GM21825 (cell line): ENCODE data around the gene WFDC9.
"Not testable (repeated sequence)": the region's sequence is repeated elsewhere in the genome, so short reads cannot be mapped to it uniquely, and the experiment has no call there.

ENCODE experiments used
- ATAC-seq: cut with Tn5 transposase; IDR thresholded peaks from one replicate; pipeline ENCODE4 v1.9.1; 2021; ENCODE audit warnings: mild to moderate bottlenecking, moderate library complexity; ENCODE audit not compliant: unreplicated experiment

WFDC9 gene

DNA sequence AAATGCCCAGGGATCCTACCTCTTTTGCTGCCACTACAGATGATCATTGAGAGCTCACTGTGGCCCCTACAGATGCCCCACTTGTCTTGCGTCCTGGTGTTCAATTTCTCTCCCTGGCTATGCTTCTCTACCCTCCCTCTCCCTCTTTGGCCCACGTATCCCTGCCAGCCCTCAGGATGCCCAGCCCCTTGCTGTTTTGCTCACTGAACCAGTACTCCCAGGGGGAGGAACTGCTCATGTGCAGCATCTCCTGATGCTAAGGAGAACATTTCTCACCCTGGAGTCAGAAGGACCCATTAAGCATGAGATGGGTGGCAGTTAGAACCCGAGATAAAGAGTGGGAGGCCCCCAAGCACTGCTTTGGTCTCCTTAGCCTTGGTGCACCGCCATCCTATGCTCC is at the start of gene WFDC9:
WFDC9 (minus strand) TSS at position 101 of the 400 bp plus-strand sequence. CDS start 21,103 bp downstream, outside the sequence.
- no peak for ATAC-seq

GRCh38 chr20:45679650-45680049 is 48.6 kb upstream of the WFDC9 start:
- ATAC-seq, result no peak

- ATAC-seq, result no peak
Measured at GRCh38 chr20:45672765-45673164, 41.7 kb upstream of the WFDC9 start.

DNA sequence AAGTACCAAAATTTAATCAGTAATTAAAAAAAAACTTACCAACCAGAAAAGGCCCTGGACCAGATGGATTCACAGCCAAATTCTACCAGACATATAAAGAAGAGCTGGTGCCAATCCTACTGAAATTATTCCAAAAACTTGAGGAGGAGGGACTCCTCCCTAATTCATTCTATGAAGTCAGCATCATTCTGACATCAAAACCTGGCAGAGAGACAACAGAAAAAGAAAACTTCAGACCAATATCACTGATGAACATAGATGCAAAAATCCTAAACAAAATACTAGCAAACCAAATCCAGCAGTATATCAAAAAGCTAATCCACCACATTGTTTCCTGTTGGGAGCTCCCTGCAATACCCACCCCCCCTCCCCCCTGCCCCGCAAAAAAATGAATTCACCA is 39.1 kb upstream of the WFDC9 start, which contains the start of gene WFDC11:
WFDC11 (minus strand) TSS at position 101 of the 400 bp plus-strand sequence. CDS start 19,639 bp downstream, outside the sequence.
- no peak for ATAC-seq

DNA sequence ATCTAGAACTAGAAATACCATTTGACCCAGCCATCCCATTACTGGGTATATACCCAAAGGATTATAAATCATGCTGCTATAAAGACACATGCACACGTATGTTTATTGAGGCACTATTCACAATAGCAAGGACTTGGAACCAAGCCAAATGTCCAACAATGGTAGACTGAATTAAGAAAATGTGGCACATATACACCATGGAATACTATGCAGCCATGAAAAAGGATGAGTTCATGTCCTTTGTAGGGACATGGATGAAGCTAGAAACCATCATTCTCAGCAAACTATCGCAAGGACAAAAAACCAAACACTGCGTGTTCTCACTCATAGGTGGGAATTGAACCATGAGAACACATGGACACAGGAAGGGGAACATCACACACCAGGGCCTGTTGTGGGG is 26.0 kb upstream of the WFDC9 start:
- not testable (repeated sequence) for ATAC-seq

DNA sequence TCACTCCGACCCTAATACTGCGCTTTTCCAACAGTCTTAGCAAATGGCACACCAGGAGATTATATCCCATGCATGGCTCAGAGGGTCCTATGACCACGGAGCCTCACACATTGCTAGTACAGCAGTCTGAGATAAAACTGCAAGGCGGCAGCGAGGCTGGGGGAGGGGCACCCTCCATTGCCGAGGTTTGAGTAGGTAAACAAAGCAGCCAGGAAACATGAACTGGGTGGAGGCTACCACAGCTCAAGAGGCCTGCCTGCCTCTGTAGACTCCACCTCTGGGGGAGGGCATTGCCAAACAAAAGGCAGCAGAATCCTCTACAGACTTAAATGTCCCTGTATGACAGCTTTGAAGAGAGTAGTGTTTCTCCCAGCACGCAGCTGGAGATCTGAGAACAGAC is 20.6 kb upstream of the WFDC9 start:
- not testable (repeated sequence) for ATAC-seq

DNA sequence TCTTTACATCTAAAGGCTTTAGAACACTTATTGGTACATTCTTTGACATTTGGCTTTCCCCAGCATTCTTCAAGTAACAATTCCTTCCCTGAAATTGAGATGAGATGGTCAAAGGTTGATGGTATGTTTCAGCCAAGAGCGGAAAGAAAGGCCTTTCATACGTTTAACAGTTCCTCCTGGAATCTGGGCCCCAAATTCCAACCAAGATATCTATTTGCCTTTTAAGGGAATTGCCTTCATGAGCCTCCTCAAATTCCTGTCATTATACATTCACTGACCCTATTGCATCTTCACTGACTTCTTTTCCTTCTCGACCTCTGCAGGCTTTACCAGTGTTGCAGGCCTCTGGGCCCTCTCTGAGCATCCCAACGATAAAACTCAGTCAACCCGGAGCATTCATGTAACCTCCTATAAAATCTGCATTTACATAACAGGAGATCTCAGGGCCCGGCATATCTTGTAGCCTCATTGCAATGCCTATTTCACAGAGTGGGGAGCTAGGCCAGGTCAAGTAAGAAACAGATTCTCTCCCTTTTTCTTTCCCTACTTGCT is 18.3 kb upstream of the WFDC9 start:
- ATAC-seq, result no peak

DNA sequence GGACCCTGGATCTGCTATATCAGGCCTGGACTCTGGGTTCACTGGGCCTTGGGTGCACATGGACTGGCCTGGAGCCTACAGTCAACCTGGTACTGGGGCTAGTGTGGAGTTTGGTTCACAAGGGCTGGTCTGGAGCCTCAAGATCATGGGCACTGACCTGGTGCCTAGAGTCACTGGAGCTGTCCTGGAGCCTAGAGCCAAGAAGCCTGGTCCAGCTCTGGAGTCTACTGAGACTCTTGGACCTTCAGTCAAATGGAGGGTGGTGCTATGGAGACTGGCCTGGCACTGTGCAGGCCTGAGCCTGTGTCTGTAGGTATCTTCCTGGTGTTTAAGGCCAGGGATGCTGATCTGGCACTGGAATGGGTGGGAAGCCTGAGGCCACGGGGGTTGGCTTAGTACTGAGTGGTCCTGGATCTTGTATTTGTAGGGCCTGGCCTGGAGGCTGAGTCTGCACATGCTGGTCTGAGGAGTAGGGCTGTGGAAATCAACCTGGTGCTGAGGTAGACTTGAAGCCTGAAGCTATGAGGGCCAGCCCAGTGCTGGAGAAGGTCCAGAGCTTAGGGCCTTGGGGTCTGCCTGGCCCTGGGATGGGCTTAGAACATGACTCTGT is 16.5 kb upstream of the WFDC9 start:
- no peak for ATAC-seq

DNA sequence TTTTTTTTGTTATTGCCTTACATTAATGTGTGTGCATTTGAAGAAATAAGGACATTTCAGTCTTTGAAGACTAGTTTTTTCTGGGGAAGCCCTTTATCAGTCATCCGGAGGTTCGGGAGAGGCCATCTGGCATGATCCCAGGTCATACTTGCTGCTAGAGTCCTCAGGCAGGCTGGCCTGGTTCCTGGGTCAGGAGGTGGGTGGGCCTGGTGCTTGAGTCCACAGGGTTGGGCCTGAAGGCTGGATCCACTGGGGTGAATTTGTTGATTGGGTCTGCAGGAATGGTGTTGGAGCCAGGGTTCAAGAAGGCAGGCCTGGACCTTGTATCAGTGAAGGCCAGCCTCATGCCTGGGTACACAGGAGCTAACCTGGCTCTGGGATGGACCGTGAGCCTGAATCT is 15.8 kb upstream of the WFDC9 start:
- ATAC-seq, result no peak

DNA sequence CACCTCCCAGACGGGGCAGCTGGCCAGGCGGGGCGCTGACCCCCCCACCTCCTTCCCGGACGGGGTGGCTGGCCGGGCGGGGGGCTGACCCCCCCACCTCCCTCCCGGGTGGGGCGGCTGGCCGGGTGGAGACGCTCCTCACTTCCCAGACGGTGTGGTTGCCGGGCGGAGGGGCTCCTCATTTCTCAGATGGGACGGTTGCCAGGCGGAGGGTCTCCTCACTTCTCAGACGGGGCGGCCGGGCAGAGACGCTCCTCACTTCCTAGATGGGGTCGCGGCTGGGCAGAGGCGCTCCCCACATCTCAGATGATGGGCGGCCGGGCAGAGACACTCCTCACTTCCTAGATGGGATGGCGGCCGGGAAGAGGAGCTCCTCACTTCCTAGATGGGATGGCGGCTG is 14.8 kb upstream of the WFDC9 start:
- not testable (repeated sequence) for ATAC-seq

GRCh38 chr20:45641076-45641475 is 10.0 kb upstream of the WFDC9 start:
- not testable (repeated sequence) for ATAC-seq

GRCh38 chr20:45639687-45640086 is 8.6 kb upstream of the WFDC9 start:
- ATAC-seq, result no peak

DNA sequence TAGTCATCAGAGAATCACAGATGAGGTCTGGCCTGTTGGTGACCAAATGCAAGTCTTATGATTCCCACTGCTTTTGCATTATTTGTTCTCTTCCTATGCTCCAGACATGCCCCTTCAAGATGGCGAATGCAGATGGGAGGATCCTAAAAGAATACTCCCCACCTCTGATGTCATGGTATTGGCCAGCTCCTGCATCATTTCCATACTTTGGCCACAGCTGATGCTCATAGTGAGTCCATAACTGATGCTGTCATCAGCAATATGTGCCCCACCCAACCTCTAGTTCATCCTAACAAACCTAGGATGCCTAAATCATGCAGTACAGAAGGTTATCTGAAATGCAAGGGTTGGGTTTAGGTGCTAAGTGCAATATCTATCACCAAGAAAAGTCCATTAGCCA is 5.4 kb upstream of the WFDC9 start:
- ATAC-seq, result no peak

DNA sequence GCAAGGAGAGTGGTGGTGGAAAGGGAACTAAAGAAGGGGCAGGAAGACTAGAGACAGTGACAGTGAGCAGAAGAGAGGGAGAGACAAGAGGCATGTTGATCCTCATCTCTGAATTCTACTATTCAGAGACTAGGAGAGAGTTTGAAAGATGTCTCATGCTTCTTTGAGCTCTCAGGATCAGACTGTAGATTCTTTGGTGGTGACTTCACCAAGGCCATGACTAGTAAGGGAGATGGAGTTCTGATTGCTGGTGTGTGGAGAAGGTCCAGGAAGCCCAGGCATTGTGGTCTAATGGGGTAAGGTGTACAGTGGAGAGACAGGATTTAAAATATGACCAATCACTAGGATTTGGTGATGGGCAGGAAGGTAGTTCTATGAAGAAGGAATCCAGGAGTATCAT is 713 bp downstream of the WFDC9 start:
- ATAC-seq, result no peak

- no peak for ATAC-seq
Measured at GRCh38 chr20:45629496-45630100, 1.5 kb downstream of the WFDC9 start, which contains the start of gene WFDC10A. WFDC10A (plus strand) TSS chr20:45629739; CDS start chr20:45629814, 75 bp downstream.

DNA sequence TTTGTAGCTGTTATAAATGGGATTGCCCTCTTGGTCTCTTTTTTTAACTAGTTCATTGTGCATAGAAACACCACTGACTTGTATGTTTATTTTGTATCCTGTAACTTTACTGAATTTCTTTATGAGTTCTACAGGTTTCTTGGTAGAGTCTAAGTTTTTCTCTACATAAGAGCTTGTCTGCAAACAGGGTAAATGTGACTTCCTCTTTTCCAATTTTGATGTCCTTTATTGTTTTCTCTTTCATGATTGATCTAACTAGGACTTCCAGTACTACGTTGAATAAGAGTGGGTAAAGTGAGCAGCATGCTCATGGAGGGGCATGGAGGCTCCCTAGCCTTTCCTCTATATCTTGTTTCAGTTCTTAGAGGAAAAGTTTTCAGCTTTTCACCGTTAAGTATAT is 4.5 kb downstream of the WFDC9 start:
- ATAC-seq, result no peak

DNA sequence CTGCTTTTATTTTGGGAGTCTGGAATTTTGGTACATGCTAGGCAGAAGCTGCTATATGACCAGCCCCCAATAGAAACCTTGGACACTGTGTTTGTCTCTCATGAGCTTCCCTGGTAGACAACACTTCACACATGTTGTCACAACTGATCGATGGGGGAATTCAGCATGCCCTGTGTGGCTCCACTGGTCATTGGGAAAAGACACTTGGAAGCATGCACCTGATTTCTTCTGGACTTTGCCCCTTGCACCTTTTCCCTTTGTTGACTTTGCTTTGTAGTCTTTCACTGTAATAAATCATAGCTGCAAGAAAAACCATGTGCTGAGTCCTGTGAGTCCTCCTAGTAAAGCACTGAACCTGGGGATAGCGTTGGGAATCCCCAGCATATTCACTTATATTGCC is 9.5 kb downstream of the WFDC9 start:
- no peak for ATAC-seq

DNA sequence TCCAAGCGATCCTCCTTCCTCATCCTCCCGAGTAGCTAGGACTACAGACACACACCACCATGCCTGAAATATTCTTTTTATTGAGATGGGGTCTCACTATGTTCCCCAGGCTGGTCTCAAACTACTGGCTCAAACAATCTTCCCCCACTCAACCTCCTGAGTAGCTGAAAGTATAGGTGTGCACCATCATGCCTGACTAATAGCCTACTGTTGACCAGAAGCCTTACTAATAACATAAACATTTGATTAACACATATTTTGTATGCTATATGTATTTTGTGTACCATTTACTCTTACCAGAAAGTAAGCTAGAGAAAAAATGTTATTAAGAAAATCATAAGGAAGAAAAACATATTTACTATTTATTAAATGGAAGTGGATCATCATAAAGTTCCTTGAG is 13.5 kb downstream of the WFDC9 start:
- no peak for ATAC-seq

DNA sequence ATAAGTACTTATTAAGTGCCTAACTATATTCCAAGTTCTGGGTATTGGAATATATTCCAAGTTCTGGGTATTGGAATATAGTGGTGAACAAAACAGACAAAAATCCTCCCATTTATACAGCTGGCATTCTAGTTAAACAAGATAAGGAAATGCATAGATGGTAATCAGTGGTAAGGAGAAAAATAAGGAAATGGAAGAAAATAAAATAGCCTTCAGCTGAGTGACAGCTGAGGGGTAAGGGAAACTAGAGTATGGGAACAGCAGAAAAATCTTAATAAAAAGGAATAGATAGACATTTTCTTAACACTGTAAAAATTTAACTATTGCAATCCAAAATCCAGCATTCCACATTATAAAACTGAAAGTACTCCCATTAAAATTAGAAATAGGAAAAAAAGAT is 18.8 kb downstream of the WFDC9 start:
- no peak for ATAC-seq

DNA sequence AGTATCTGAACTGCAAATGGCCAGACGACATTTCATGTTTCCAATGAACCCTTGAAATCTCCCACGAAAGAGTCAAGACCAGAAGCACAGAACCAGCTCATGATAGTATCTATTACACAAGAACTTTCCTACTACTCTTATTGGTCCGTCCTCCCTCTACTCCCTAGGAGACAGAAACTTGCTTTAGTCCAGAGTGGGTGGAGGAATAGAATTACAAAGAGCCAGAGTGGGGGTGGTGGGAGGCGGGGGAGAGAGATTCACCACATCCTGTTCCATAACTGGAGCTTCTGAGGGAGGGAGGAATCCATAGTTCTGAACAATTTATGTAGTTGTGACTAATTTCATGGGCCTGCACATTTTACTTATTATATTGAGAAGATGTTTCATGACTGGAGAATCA is 20.0 kb downstream of the WFDC9 start:
- ATAC-seq, result no peak

- ATAC-seq, result no peak
Measured at GRCh38 chr20:45607810-45608209, 23.3 kb downstream of the WFDC9 start.

DNA sequence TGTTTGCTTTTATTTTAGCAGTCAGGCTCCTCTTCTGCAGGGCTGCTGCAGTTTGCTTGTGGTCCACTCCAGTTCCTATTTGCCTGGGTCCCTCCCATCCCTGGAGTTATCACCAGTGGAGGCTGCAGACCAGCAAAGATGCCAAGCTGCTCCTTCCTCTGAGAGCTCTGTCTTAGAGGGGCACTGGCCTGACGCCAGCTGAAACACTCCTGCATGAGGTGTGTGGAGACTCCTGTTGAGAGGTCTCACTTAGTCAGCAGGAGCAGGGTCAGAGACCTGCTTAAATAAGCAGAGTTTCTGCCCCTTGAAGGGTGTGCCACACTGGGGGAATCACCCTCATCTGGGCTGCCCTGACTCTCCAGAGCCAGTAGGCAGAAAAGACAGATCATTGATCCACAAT is 35.8 kb downstream of the WFDC9 start:
- no peak for ATAC-seq
